CD8-positive, alpha-beta memory T cell (primary cell): ENCODE measurements around the gene VANGL2. TPM values are rescaled to one million over a fixed set of nuclear protein-coding genes. Genes with fewer than 3 reads are reported as not detected.

Experiments used
- CTCF ChIA-PET: fragments of 350-600 bp; sonication (Branson Sonifier 250); formaldehyde crosslinking; loops from one replicate; lab custom pipeline; 2021; ENCODE audit warnings: antibody characterized with exemption; lab: Charles Lee
- POLR2A ChIA-PET: fragments of 350-600 bp; sonication (Branson Sonifier 250); formaldehyde crosslinking; loops from one replicate; lab custom pipeline; 2021; ENCODE audit warnings: antibody characterized with exemption; lab: Charles Lee
- DNase-seq, 5 donors: peaks; one replicate each; pipeline versions ENCODE4 v3.0.0 to v3.0.0-alpha.2; 2020 to 2022; ENCODE audit warnings: mixed read lengths in 1 of 5
- H3K27ac ChIP-seq: one replicate; pipeline ENCODE4 v1.7.0; 2013; ENCODE audit warnings: low read depth, mild to moderate bottlenecking, low read length, moderate library complexity
- H3K27me3 ChIP-seq: 2 replicates; pipeline ENCODE4 v1.7.0; 2013; ENCODE audit warnings: low read length, mild to moderate bottlenecking; ENCODE audit not compliant: insufficient read depth, poor library complexity, severe bottlenecking
- H3K36me3 ChIP-seq: 2 replicates; pipeline ENCODE4 v1.7.0; 2013; ENCODE audit warnings: mild to moderate bottlenecking, low read length, moderate library complexity; ENCODE audit not compliant: insufficient read depth
- H3K4me1 ChIP-seq: 2 replicates; pipeline ENCODE4 v1.7.0; 2013; ENCODE audit warnings: mild to moderate bottlenecking, low read length, moderate library complexity; ENCODE audit not compliant: insufficient read depth
- H3K4me3 ChIP-seq: 2 replicates; pipeline ENCODE4 v1.7.0; 2013; ENCODE audit warnings: mild to moderate bottlenecking, low read length
- H3K9me3 ChIP-seq: 2 replicates; pipeline ENCODE4 v1.7.0; 2013; ENCODE audit warnings: mild to moderate bottlenecking, low read length
- H3K27ac Mint-ChIP-seq, 8 donors: one replicate each; pipeline ENCODE4 v1.8.0; 2020 to 2021; ENCODE audit warnings: mixed read lengths in 8 of 8, mild to moderate bottlenecking in 6 of 8, inconsistent platforms in 3 of 8, moderate library complexity in 3 of 8
- H3K27me3 Mint-ChIP-seq, 2 donors: one replicate each; pipeline ENCODE4 v1.8.0; 2020 to 2021; ENCODE audit warnings: mixed read lengths in 2 of 2, mild to moderate bottlenecking in 1 of 2, moderate library complexity in 1 of 2
- H3K36me3 Mint-ChIP-seq, 3 donors: one replicate each; pipeline ENCODE4 v1.8.0; 2020 to 2021; ENCODE audit warnings: mixed read lengths in 3 of 3, inconsistent platforms in 1 of 3, mild to moderate bottlenecking in 1 of 3
- H3K4me1 Mint-ChIP-seq, 3 donors: one replicate each; pipeline ENCODE4 v1.8.0; 2020 to 2021; ENCODE audit warnings: mixed read lengths in 3 of 3, inconsistent platforms in 1 of 3, mild to moderate bottlenecking in 1 of 3
- H3K4me3 Mint-ChIP-seq, 7 donors: one replicate each; pipeline ENCODE4 v1.8.0; 2020 to 2021; ENCODE audit warnings: mixed read lengths in 7 of 7, mild to moderate bottlenecking in 6 of 7, moderate library complexity in 4 of 7, inconsistent platforms in 2 of 7
- H3K9me3 Mint-ChIP-seq, 5 donors: one replicate each; pipeline ENCODE4 v1.8.0; 2020 to 2022; ENCODE audit warnings: mixed read lengths in 5 of 5, mild to moderate bottlenecking in 3 of 5, moderate library complexity in 2 of 5, inconsistent platforms in 1 of 5
- polyA plus RNA-seq: library from polyadenylated mRNA; unstranded; fragments of 300-500 nt; fragmentation: Illumina TruSeq; gene quantifications from one replicate; pipeline ENCODE4 v1.2.3, GENCODE V29; 2021
- total RNA-seq, 2 experiments: library from RNA; stranded (reverse); gene quantifications; one replicate each; pipeline ENCODE4 v1.2.3, GENCODE V29; 2021

Gene VANGL2
- total and polyA plus RNA-seq, 3 experiments from 2014 or later = 0.04 to 0.07 TPM; not detected in 1

- Histone ChIP-seq H3K9me3 (no peaks in the 10 kb centered on the region), H3K27ac (no peak overlapping the region), H3K27me3 (no peaks in the 10 kb centered on the region), H3K4me1 (peaks cover 30% of the 10 kb centered on the region), H3K36me3 (no peaks in the 10 kb centered on the region), H3K4me3 (no peak overlapping the region)
- no peaks in the 10 kb centered on the region for H3K9me3 Mint-ChIP-seq
- ChIA-PET POLR2A (interaction anchor here (0.5 to 1.3 kb wide), 6 partner anchors 8 to 287 kb away, joined by 3 to 4 read pairs (median 4); no protein-coding TSS in a partner anchor), CTCF (interaction anchor here (1.2 kb wide), 1 partner anchor 224 kb away, joined by 3 read pairs; no protein-coding TSS in a partner anchor)
- H3K36me3 Mint-ChIP-seq = peaks cover 0 to 4% (median 0%) of the 10 kb centered on the region in 3 donors
- peak overlapping the region; percentile 2 to 81 (median 37) for H3K4me3 Mint-ChIP-seq
- peaks cover 65 to 84% (median 79%) of the 10 kb centered on the region in 3 donors for H3K4me1 Mint-ChIP-seq
- DNase-seq = no peak
- H3K27ac Mint-ChIP-seq = peak overlapping the region in 6 of 8 donors; percentile 3 to 55 (median 38)
- no peaks in the 10 kb centered on the region for H3K27me3 Mint-ChIP-seq
These were observed 50.9 kb downstream of the VANGL2 start for GRCh38 chr1:160451119-160451858.

GRCh38 chr1:160451859-160452232 lies 51.5 kb downstream of the VANGL2 start:
- Mint-ChIP-seq H3K36me3 (peaks cover 0 to 4% (median 0%) of the 10 kb centered on the region in 3 donors), H3K4me1 (peaks cover 61 to 84% (median 77%) of the 10 kb centered on the region in 3 donors), H3K27ac (peak overlapping the region in 5 of 8 donors; percentile 29 to 55 (median 45)), H3K4me3 (peak overlapping the region in 6 of 7 donors; percentile 21 to 81 (median 32)), H3K9me3 (no peaks in the 10 kb centered on the region), H3K27me3 (no peaks in the 10 kb centered on the region)
- POLR2A ChIA-PET = interaction anchor here (0.5 to 1.3 kb wide), 5 partner anchors 8 to 287 kb away, joined by 3 to 4 read pairs (median 3); no protein-coding TSS in a partner anchor
- no peak for DNase-seq
- Histone ChIP-seq H3K27me3 (no peaks in the 10 kb centered on the region), H3K4me1 (peaks cover 25% of the 10 kb centered on the region), H3K4me3 (no peak overlapping the region), H3K27ac (no peak overlapping the region), H3K36me3 (no peaks in the 10 kb centered on the region), H3K9me3 (no peaks in the 10 kb centered on the region)
- CTCF ChIA-PET = interaction anchor here (1.2 kb wide), 1 partner anchor 224 kb away, joined by 3 read pairs; no protein-coding TSS in a partner anchor

- ChIA-PET POLR2A (interaction anchor here (0.7 to 1.2 kb wide), 2 partner anchors 10 to 15 kb away, joined by 3 to 11 read pairs; no protein-coding TSS in a partner anchor), CTCF (no interaction called here)
- peak overlapping the region; percentile 13 to 91 (median 68) for H3K27ac Mint-ChIP-seq
- no peak overlapping the region for H3K4me3 ChIP-seq
- H3K27ac ChIP-seq = no peak overlapping the region
- no peaks in the 10 kb centered on the region for H3K27me3 Mint-ChIP-seq
- peaks cover 0 to 4% (median 0%) of the 10 kb centered on the region in 3 donors for H3K36me3 Mint-ChIP-seq
- H3K27me3 ChIP-seq = no peaks in the 10 kb centered on the region
- H3K4me3 Mint-ChIP-seq = peak overlapping the region; percentile 1 to 71 (median 63)
- DNase-seq = no peak
- peaks cover 53 to 83% (median 73%) of the 10 kb centered on the region in 3 donors for H3K4me1 Mint-ChIP-seq
- no peaks in the 10 kb centered on the region for H3K36me3 ChIP-seq
- H3K9me3 ChIP-seq = no peaks in the 10 kb centered on the region
- no peaks in the 10 kb centered on the region for H3K9me3 Mint-ChIP-seq
- peaks cover 14% of the 10 kb centered on the region for H3K4me1 ChIP-seq
These were observed 53.1 kb downstream of the VANGL2 start for GRCh38 chr1:160453443-160453842.

GRCh38 chr1:160454371-160455152 lies 54.2 kb downstream of the VANGL2 start:
- peaks cover 14% of the 10 kb centered on the region for H3K4me1 ChIP-seq
- H3K9me3 ChIP-seq = no peaks in the 10 kb centered on the region
- Mint-ChIP-seq H3K9me3 (no peaks in the 10 kb centered on the region), H3K36me3 (peaks cover 0 to 9% (median 0%) of the 10 kb centered on the region in 3 donors), H3K27ac (peak overlapping the region in 6 of 8 donors; percentile 42 to 77 (median 46)), H3K27me3 (no peaks in the 10 kb centered on the region), H3K4me3 (peak overlapping the region in 6 of 7 donors; percentile 2 to 81 (median 50)), H3K4me1 (peaks cover 57 to 86% (median 77%) of the 10 kb centered on the region in 3 donors)
- DNase-seq = no peak
- POLR2A ChIA-PET = no interaction called here
- H3K36me3 ChIP-seq = no peaks in the 10 kb centered on the region
- no peak overlapping the region for H3K4me3 ChIP-seq
- H3K27me3 ChIP-seq = no peaks in the 10 kb centered on the region
- no peak overlapping the region for H3K27ac ChIP-seq
- CTCF ChIA-PET = interaction anchor here (0.7 to 1.4 kb wide), 2 partner anchors 10 to 20 kb away, joined by 3 to 4 read pairs; no protein-coding TSS in a partner anchor

- Histone ChIP-seq H3K4me3 (no peak overlapping the region), H3K4me1 (peaks cover 15% of the 10 kb centered on the region), H3K27me3 (no peaks in the 10 kb centered on the region), H3K36me3 (no peaks in the 10 kb centered on the region), H3K9me3 (no peaks in the 10 kb centered on the region), H3K27ac (no peak overlapping the region)
- Mint-ChIP-seq H3K4me3 (peak overlapping the region in 6 of 7 donors; percentile 6 to 81 (median 44)), H3K4me1 (peaks cover 61 to 89% (median 81%) of the 10 kb centered on the region in 3 donors), H3K27me3 (no peaks in the 10 kb centered on the region), H3K9me3 (no peaks in the 10 kb centered on the region), H3K27ac (peak overlapping the region in 7 of 8 donors; percentile 42 to 77 (median 51)), H3K36me3 (peaks cover 0 to 9% (median 0%) of the 10 kb centered on the region in 3 donors)
- CTCF ChIA-PET = interaction anchor here (0.7 to 1.4 kb wide), 2 partner anchors 10 to 20 kb away, joined by 3 to 4 read pairs; no protein-coding TSS in a partner anchor
- no peak for DNase-seq
- POLR2A ChIA-PET = no interaction called here
These were observed 54.8 kb downstream of the VANGL2 start for GRCh38 chr1:160455153-160455517.

GRCh38 chr1:160459056-160459455 lies 58.7 kb downstream of the VANGL2 start:
- no peaks in the 10 kb centered on the region for H3K9me3 ChIP-seq
- Mint-ChIP-seq H3K36me3 (peaks cover 0 to 5% (median 0%) of the 10 kb centered on the region in 3 donors), H3K4me3 (no peak overlapping the region), H3K27me3 (peaks cover 0 to 2% of the 10 kb centered on the region in 2 donors), H3K9me3 (no peaks in the 10 kb centered on the region), H3K4me1 (peaks cover 56 to 81% (median 74%) of the 10 kb centered on the region in 3 donors), H3K27ac (peak overlapping the region in 3 of 8 donors; percentile 6 to 55 (median 48))
- H3K4me3 ChIP-seq = no peak overlapping the region
- ChIA-PET POLR2A (interaction anchor here (0.5 kb wide), 1 partner anchor 19 kb away, joined by 4 read pairs; no protein-coding TSS in a partner anchor), CTCF (no interaction called here)
- H3K36me3 ChIP-seq = no peaks in the 10 kb centered on the region
- DNase-seq = no peak
- H3K27me3 ChIP-seq = no peaks in the 10 kb centered on the region
- H3K4me1 ChIP-seq = peaks cover 21% of the 10 kb centered on the region
- no peak overlapping the region for H3K27ac ChIP-seq

GRCh38 chr1:160459687-160460086 lies 59.3 kb downstream of the VANGL2 start:
- CTCF ChIA-PET = no interaction called here
- H3K36me3 Mint-ChIP-seq = peaks cover 0 to 5% (median 0%) of the 10 kb centered on the region in 3 donors
- Histone ChIP-seq H3K36me3 (no peaks in the 10 kb centered on the region), H3K9me3 (no peaks in the 10 kb centered on the region), H3K4me1 (peaks cover 21% of the 10 kb centered on the region), H3K4me3 (no peak overlapping the region), H3K27ac (no peak overlapping the region), H3K27me3 (no peaks in the 10 kb centered on the region)
- no peak for DNase-seq
- H3K27me3 Mint-ChIP-seq = peaks cover 0 to 2% of the 10 kb centered on the region in 2 donors
- peak overlapping the region in 4 of 8 donors; percentile 12 to 91 (median 52) for H3K27ac Mint-ChIP-seq
- peak overlapping the region in 5 of 7 donors; percentile 24 to 80 (median 77) for H3K4me3 Mint-ChIP-seq
- POLR2A ChIA-PET = interaction anchor here (0.5 kb wide), 1 partner anchor 19 kb away, joined by 4 read pairs; no protein-coding TSS in a partner anchor
- no peaks in the 10 kb centered on the region for H3K9me3 Mint-ChIP-seq
- H3K4me1 Mint-ChIP-seq = peaks cover 51 to 80% (median 68%) of the 10 kb centered on the region in 3 donors
